Vagina (tissue), 2 donors: ENCODE data around the gene MKRN2. TPM values are rescaled to one million over a fixed set of nuclear protein-coding genes. Genes with fewer than 3 reads are reported as not detected.

Source experiments
- DNase-seq, 2 donors: peaks; one replicate each; pipeline ENCODE4 v3.0.0-alpha.2; 2017; ENCODE audit errors: extremely low spot score in 2 of 2
- H3K27ac ChIP-seq: fragments of 200-600 bp; sonication (generic); one replicate; pipeline ENCODE4 v1.5.1; 2019
- H3K27me3 ChIP-seq: fragments of 200-600 bp; sonication (generic); one replicate; pipeline ENCODE4 v1.5.1; 2019
- H3K36me3 ChIP-seq, 2 donors: fragments of 200-600 bp; sonication (generic); one replicate each; pipeline ENCODE4 v1.5.1; 2017 to 2019
- H3K4me1 ChIP-seq: fragments of 200-600 bp; sonication (generic); one replicate; pipeline ENCODE4 v1.5.1; 2019
- H3K4me3 ChIP-seq, 2 donors: fragments of 200-600 bp; sonication (generic); 1 replicate in 1 of 2; 2 replicates in 1 of 2; pipeline ENCODE4 v1.5.1; 2016 to 2019
- H3K9me3 ChIP-seq: fragments of 200-600 bp; sonication (generic); one replicate; pipeline ENCODE4 v1.5.1; 2019
- CTCF ChIP-seq, 3 experiments: fragments of 450-650 bp in 2 of 3; fragments of 200-600 bp in 1 of 3; sonication (generic) in 1 of 3; IDR thresholded peaks; one replicate each; pipeline ENCODE4 v1.5.1; 2017 to 2019; ENCODE audit warnings: antibody characterized with exemption in 3 of 3, mild to moderate bottlenecking in 2 of 3, moderate library complexity in 2 of 3
- POLR2A ChIP-seq, 2 donors: fragments of 450-650 bp; IDR thresholded peaks; one replicate each; pipeline ENCODE4 v1.6.1; 2017; ENCODE audit warnings: antibody characterized with exemption in 2 of 2, mild to moderate bottlenecking in 2 of 2, moderate library complexity in 2 of 2
- POLR2AphosphoS5 ChIP-seq, 2 donors: sonication (generic); formaldehyde crosslinking; IDR thresholded peaks; one replicate each; pipeline ENCODE4 v1.9.0; 2017; ENCODE audit warnings: antibody characterized with exemption in 2 of 2, mild to moderate bottlenecking in 2 of 2, low read depth in 1 of 2; ENCODE audit not compliant: insufficient read depth in 1 of 2
- intact Hi-C: fragments of 100-400 bp; cut with DNase I; formaldehyde crosslinking; loops from one replicate; pipeline ENCODE4 v1.15.1; 2023
- total RNA-seq: library from RNA; depleted of rRNA; stranded (reverse); fragments of >200 nt; gene quantifications from one replicate; pipeline ENCODE4 v1.2.3, GENCODE V29; 2016

Gene MKRN2
- total RNA-seq, 1 donor from 2014 or later = 28.5 TPM

GRCh38 chr3:12591997-12592715, 35.3 kb downstream of the MKRN2 start:
- intact Hi-C loops = no loop called here
- Histone ChIP-seq H3K9me3 (no peaks in the 10 kb centered on the region), H3K27me3 (no peaks in the 10 kb centered on the region), H3K4me1 (no peaks in the 10 kb centered on the region), H3K27ac (no peak overlapping the region), H3K36me3 (peaks cover 0 to 81% of the 10 kb centered on the region in 2 donors), H3K4me3 (no peak overlapping the region)
- DNase-seq = no peak
- TF ChIP-seq POLR2AphosphoS5 (IDR thresholded peaks at IDR 0.05; ENCODE audit: insufficient read depth in 1 of 2, low read depth in 1 of 2) = no peak
- TF ChIP-seq POLR2A (IDR thresholded peaks at IDR 0.05) = no peak
- TF ChIP-seq CTCF (IDR thresholded peaks at IDR 0.05) = no peak

- no peak for TF ChIP-seq CTCF (IDR thresholded peaks at IDR 0.05)
- no peak for TF ChIP-seq POLR2AphosphoS5 (IDR thresholded peaks at IDR 0.05; ENCODE audit: insufficient read depth in 1 of 2, low read depth in 1 of 2)
- TF ChIP-seq POLR2A (IDR thresholded peaks at IDR 0.05) = no peak
- no peak for DNase-seq
- Histone ChIP-seq H3K9me3 (no peaks in the 10 kb centered on the region), H3K36me3 (peaks cover 0 to 88% of the 10 kb centered on the region in 2 donors), H3K27me3 (no peaks in the 10 kb centered on the region), H3K27ac (no peak overlapping the region), H3K4me3 (no peak overlapping the region), H3K4me1 (no peaks in the 10 kb centered on the region)
- intact Hi-C loops = no loop called here
Observed at GRCh38 chr3:12593473-12593872, 36.6 kb downstream of the MKRN2 start.

GRCh38 chr3:12598890-12599289, 42.0 kb downstream of the MKRN2 start:
- intact Hi-C loops = loop anchor here (5.0 kb wide), 1 partner anchor 1798 kb away; no protein-coding TSS in a partner anchor
- no peaks in the 10 kb centered on the region for H3K9me3 ChIP-seq
- H3K27me3 ChIP-seq = no peaks in the 10 kb centered on the region
- DNase-seq = no peak
- TF ChIP-seq CTCF (IDR thresholded peaks at IDR 0.05) (no peak), POLR2AphosphoS5 (IDR thresholded peaks at IDR 0.05; ENCODE audit: insufficient read depth in 1 of 2, low read depth in 1 of 2) (no peak), POLR2A (IDR thresholded peaks at IDR 0.05) (no peak)
- H3K27ac ChIP-seq = no peak overlapping the region
- H3K4me1 ChIP-seq = no peaks in the 10 kb centered on the region
- H3K36me3 ChIP-seq = peaks cover 0 to 89% of the 10 kb centered on the region in 2 donors
- H3K4me3 ChIP-seq = no peak overlapping the region

- TF ChIP-seq POLR2AphosphoS5 (IDR thresholded peaks at IDR 0.05; ENCODE audit: insufficient read depth in 1 of 2, low read depth in 1 of 2) (no peak), CTCF (IDR thresholded peaks at IDR 0.05) (no peak), POLR2A (IDR thresholded peaks at IDR 0.05) (no peak)
- Histone ChIP-seq H3K27ac (no peak overlapping the region), H3K36me3 (peaks cover 0 to 76% of the 10 kb centered on the region in 2 donors), H3K4me3 (no peak overlapping the region), H3K9me3 (no peaks in the 10 kb centered on the region), H3K4me1 (no peaks in the 10 kb centered on the region), H3K27me3 (no peaks in the 10 kb centered on the region)
- intact Hi-C loops = no loop called here
- DNase-seq = no peak
Observed at GRCh38 chr3:12601072-12601471, 44.2 kb downstream of the MKRN2 start.

GRCh38 chr3:12603969-12604368, 47.1 kb downstream of the MKRN2 start:
- peaks cover 0 to 70% of the 10 kb centered on the region in 2 donors for H3K36me3 ChIP-seq

More at GRCh38 chr3:12603969-12604368, 47.1 kb downstream of the MKRN2 start:
- H3K9me3 ChIP-seq = no peaks in the 10 kb centered on the region
- DNase-seq = no peak
- H3K27me3 ChIP-seq = no peaks in the 10 kb centered on the region
- H3K4me1 ChIP-seq = no peaks in the 10 kb centered on the region
- intact Hi-C loops = no loop called here
- H3K27ac ChIP-seq = no peak overlapping the region
- no peak for TF ChIP-seq CTCF (IDR thresholded peaks at IDR 0.05)
- TF ChIP-seq POLR2AphosphoS5 (IDR thresholded peaks at IDR 0.05; ENCODE audit: insufficient read depth in 1 of 2, low read depth in 1 of 2) = no peak
- TF ChIP-seq POLR2A (IDR thresholded peaks at IDR 0.05) = no peak
- no peak overlapping the region for H3K4me3 ChIP-seq
